ENCODE results near the gene CCNB3. TPM values are rescaled to one million over a fixed set of nuclear protein-coding genes. Genes with fewer than 3 reads are reported as not detected.

Gene CCNB3
- total RNA-seq, 4 donors from 2014 or later = 0.60 to 3.9 (median 2.1) TPM

- H3K4me1 ChIP-seq = no peaks in the 10 kb centered on the region
- no peak overlapping the region for H3K27ac ChIP-seq
- DNase-seq (ENCODE audit: low spot score in 2 of 2) = no peak
- H3K36me3 ChIP-seq = no peaks in the 10 kb centered on the region
- peaks cover 0 to 4% of the 10 kb centered on the region in 2 donors for H3K27me3 ChIP-seq
- TF ChIP-seq POLR2A (IDR thresholded peaks at IDR 0.05) (no peak), EP300 (IDR thresholded peaks at IDR 0.05) (no peak)
- TF ChIP-seq, protein P1, sequence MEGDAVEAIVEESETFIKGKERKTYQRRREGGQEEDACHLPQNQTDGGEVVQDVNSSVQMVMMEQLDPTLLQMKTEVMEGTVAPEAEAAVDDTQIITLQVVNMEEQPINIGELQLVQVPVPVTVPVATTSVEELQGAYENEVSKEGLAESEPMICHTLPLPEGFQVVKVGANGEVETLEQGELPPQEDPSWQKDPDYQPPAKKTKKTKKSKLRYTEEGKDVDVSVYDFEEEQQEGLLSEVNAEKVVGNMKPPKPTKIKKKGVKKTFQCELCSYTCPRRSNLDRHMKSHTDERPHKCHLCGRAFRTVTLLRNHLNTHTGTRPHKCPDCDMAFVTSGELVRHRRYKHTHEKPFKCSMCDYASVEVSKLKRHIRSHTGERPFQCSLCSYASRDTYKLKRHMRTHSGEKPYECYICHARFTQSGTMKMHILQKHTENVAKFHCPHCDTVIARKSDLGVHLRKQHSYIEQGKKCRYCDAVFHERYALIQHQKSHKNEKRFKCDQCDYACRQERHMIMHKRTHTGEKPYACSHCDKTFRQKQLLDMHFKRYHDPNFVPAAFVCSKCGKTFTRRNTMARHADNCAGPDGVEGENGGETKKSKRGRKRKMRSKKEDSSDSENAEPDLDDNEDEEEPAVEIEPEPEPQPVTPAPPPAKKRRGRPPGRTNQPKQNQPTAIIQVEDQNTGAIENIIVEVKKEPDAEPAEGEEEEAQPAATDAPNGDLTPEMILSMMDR (IDR thresholded peaks at IDR 0.05) = no peak
- WGBS, 2 donors = 29 to 35% methylated on average over 2 of the region's 2 CpGs
- H3K4me3 ChIP-seq = no peak overlapping the region
- H3K9me3 ChIP-seq = no peaks in the 10 kb centered on the region
Observed at GRCh38 chrX:50393902-50394301, 189.3 kb downstream of the CCNB3 start.

Small RNA genes within 50 kb of the gene (small RNA-seq; reads per million reads assigned to genes)
- gene PYY3 = not detected
- not detected for gene RF00019

Other genes with a start within 250 kb of the CCNB3 start
- gene AKAP4, start 3.8 kb upstream of the CCNB3 start, total RNA-seq = not detected